Liver (tissue), 9 donors: ENCODE data around the gene TLN1. TPM values are rescaled to one million over a fixed set of nuclear protein-coding genes. Genes with fewer than 3 reads are reported as not detected.
A peak's percentile ranks its signal among the peaks of the same experiment; 100 is the strongest.

Experiments used
- DNase-seq: peaks from one replicate; pipeline ENCODE4 v3.0.0-alpha.2; 2017; ENCODE audit warnings: low spot score
- H3K27ac ChIP-seq, 2 donors: one replicate each; pipeline ENCODE4 v1.7.0; 2013; ENCODE audit warnings: inconsistent platforms in 2 of 2, low read length in 2 of 2, control low read depth in 1 of 2, low read depth in 1 of 2, mild to moderate bottlenecking in 1 of 2
- H3K27me3 ChIP-seq, 4 donors: one replicate each; pipeline versions ENCODE4 v1.6.1 to v1.7.0; 2013; ENCODE audit warnings: low read length in 3 of 4, inconsistent platforms in 1 of 4, mild to moderate bottlenecking in 1 of 4, moderate library complexity in 1 of 4; ENCODE audit not compliant: control insufficient read depth in 4 of 4, insufficient read depth in 4 of 4
- H3K36me3 ChIP-seq, 4 donors: one replicate each; pipeline versions ENCODE4 v1.6.1 to v1.7.0; 2013; ENCODE audit warnings: low read length in 3 of 4, mild to moderate bottlenecking in 3 of 4, low read depth in 1 of 4, moderate library complexity in 1 of 4; ENCODE audit not compliant: control insufficient read depth in 4 of 4, insufficient read depth in 3 of 4
- H3K4me1 ChIP-seq, 4 donors: one replicate each; pipeline versions ENCODE4 v1.6.1 to v1.7.0; 2013; ENCODE audit warnings: low read length in 3 of 4, mild to moderate bottlenecking in 3 of 4, moderate library complexity in 1 of 4; ENCODE audit not compliant: control insufficient read depth in 4 of 4, insufficient read depth in 4 of 4
- H3K4me3 ChIP-seq, 3 donors: one replicate each; pipeline versions ENCODE4 v1.6.1 to v1.7.0; 2013; ENCODE audit warnings: low read length in 3 of 3, control low read depth in 1 of 3, low read depth in 1 of 3, mild to moderate bottlenecking in 1 of 3
- H3K9ac ChIP-seq, 2 donors: one replicate each; pipeline ENCODE4 v1.7.0; 2013; ENCODE audit warnings: low read length in 2 of 2, mild to moderate bottlenecking in 2 of 2, moderate library complexity in 2 of 2, control low read depth in 1 of 2, low read depth in 1 of 2
- H3K9me3 ChIP-seq, 4 donors: one replicate each; pipeline versions ENCODE4 v1.6.1 to v1.7.0; 2013; ENCODE audit warnings: low read length in 3 of 4; ENCODE audit not compliant: control insufficient read depth in 4 of 4
- EGR1 ChIP-seq, 2 donors: IDR thresholded peaks; 2 replicates each; pipeline ENCODE4 v1.6.1; 2016 to 2018; ENCODE audit warnings: antibody characterized with exemption in 2 of 2, low read depth in 2 of 2
- FOXA1 ChIP-seq: IDR thresholded peaks from 2 replicates; pipeline ENCODE4 v1.6.1; 2016; ENCODE audit warnings: antibody characterized with exemption
- FOXA2 ChIP-seq: IDR thresholded peaks from 2 replicates; pipeline ENCODE4 v1.6.1; 2016; ENCODE audit warnings: antibody characterized with exemption
- GABPA ChIP-seq, 2 donors: IDR thresholded peaks in 1 of 2; conservative IDR thresholded peaks in 1 of 2; 2 replicates each; pipeline ENCODE4 v1.6.1; 2016; ENCODE audit warnings: antibody characterized with exemption in 2 of 2, mild to moderate bottlenecking in 1 of 2, moderate library complexity in 1 of 2
- HNF4A ChIP-seq, 2 donors: conservative IDR thresholded peaks; 2 replicates each; pipeline ENCODE4 v1.6.1; 2016; ENCODE audit warnings: antibody characterized with exemption in 2 of 2, mild to moderate bottlenecking in 2 of 2
- HNF4G ChIP-seq: IDR thresholded peaks from 2 replicates; pipeline ENCODE4 v1.6.1; 2016; ENCODE audit warnings: antibody characterized with exemption
- JUND ChIP-seq, 2 donors: IDR thresholded peaks; 2 replicates each; pipeline ENCODE4 v1.6.1; 2016; ENCODE audit warnings: antibody characterized with exemption in 2 of 2
- RAD21 ChIP-seq, 2 donors: IDR thresholded peaks; 2 replicates each; pipeline ENCODE4 v1.6.1; 2016; ENCODE audit warnings: antibody characterized with exemption in 2 of 2, mild to moderate bottlenecking in 2 of 2
- RXRA ChIP-seq, 2 donors: IDR thresholded peaks; 2 replicates each; pipeline ENCODE4 v1.6.1; 2017 to 2018; ENCODE audit warnings: antibody characterized with exemption in 2 of 2, mild to moderate bottlenecking in 1 of 2
- SP1 ChIP-seq: IDR thresholded peaks from 2 replicates; pipeline ENCODE4 v1.6.1; 2018; ENCODE audit warnings: antibody characterized with exemption, mild to moderate bottlenecking
- TAF1 ChIP-seq: conservative IDR thresholded peaks from 2 replicates; pipeline ENCODE4 v1.6.1; 2016; ENCODE audit warnings: antibody characterized with exemption, mild to moderate bottlenecking
- YY1 ChIP-seq: IDR thresholded peaks from 2 replicates; pipeline ENCODE4 v1.6.1; 2016; ENCODE audit warnings: antibody characterized with exemption, mild to moderate bottlenecking
- WGBS: extraction: QIAGEN DNeasy Blood & Tissue Kit; methylation state at CpG from one replicate; pipeline ENCODE4 v1.1.7; 2013; 5-methylcytosine and 5-hydroxymethylcytosine counted together
- polyA plus RNA-seq, 2 donors: library from polyadenylated mRNA; stranded (reverse) in 1 of 2; unstranded in 1 of 2; fragments of 200-250 nt in 1 of 2; fragments of >200 nt in 1 of 2; fragmentation: Nextera tagmentation in 1 of 2; extraction: Ambion mirVana in 1 of 2; gene quantifications; one replicate each; pipeline versions ENCODE4 v1.2.1 to v1.2.3, GENCODE V29; 2013 to 2015
- total RNA-seq, 2 donors: library from RNA; depleted of rRNA; stranded (reverse); fragments of >200 nt; gene quantifications; one replicate each; pipeline ENCODE4 v1.2.3, GENCODE V29; 2014
- TF ChIP-seq, protein P1 (sequence below): IDR thresholded peaks from 2 replicates; pipeline ENCODE4 v1.6.1; 2016; ENCODE audit warnings: antibody characterized with exemption, mild to moderate bottlenecking
- TF ChIP-seq, protein P2 (sequence below): IDR thresholded peaks from 2 replicates; pipeline ENCODE4 v1.6.1; 2016; ENCODE audit warnings: antibody characterized with exemption
- TF ChIP-seq, protein P3 (sequence below): IDR thresholded peaks from 2 replicates; pipeline ENCODE4 v1.6.1; 2016; ENCODE audit warnings: antibody characterized with exemption
- donor health status: healthy.
- donor health status: healthy.
- donor health status: healthy.
- donor health status: healthy.
- donor health status: healthy.

Gene TLN1
- total and polyA plus RNA-seq, 4 donors = 24.5 to 184 (median 125) TPM

DNA sequence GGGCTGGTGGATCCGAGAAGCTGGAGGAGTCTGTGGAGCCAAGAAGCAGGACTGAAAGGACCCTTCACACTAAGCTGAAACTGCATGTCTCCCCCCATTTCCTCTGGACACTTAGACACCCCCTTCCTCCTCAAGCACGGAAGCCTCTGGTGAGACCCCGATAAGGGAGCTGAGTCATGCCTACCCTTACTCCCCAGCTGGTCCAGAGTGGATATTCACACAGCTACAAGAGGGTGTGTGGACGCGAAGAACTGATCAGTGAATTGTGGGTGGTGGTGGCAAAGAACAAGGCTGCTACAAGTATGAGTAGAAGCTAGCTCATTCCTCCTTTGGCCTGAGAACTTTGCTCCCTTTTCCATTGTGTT lies 4.3 kb downstream of the TLN1 start:
- 62% methylated on average over 5 of the region's 5 CpGs for WGBS
- no peak overlapping the region for H3K9ac ChIP-seq
- H3K4me1 ChIP-seq = peaks cover 19 to 50% (median 45%) of the 10 kb centered on the region in 4 donors
- DNase-seq = no peak
- H3K4me3 ChIP-seq = peak overlapping the region in 1 of 3 donors; percentile 3
- no peaks in the 10 kb centered on the region for H3K27me3 ChIP-seq
- H3K9me3 ChIP-seq = no peaks in the 10 kb centered on the region
- H3K27ac ChIP-seq = peak overlapping the region; percentile 95 to 98
- TF ChIP-seq GABPA (IDR thresholded peaks at IDR 0.05 in 1 of 2, conservative IDR thresholded peaks at IDR 0.05 in 1 of 2) = no peak
- TF ChIP-seq, protein P1, sequence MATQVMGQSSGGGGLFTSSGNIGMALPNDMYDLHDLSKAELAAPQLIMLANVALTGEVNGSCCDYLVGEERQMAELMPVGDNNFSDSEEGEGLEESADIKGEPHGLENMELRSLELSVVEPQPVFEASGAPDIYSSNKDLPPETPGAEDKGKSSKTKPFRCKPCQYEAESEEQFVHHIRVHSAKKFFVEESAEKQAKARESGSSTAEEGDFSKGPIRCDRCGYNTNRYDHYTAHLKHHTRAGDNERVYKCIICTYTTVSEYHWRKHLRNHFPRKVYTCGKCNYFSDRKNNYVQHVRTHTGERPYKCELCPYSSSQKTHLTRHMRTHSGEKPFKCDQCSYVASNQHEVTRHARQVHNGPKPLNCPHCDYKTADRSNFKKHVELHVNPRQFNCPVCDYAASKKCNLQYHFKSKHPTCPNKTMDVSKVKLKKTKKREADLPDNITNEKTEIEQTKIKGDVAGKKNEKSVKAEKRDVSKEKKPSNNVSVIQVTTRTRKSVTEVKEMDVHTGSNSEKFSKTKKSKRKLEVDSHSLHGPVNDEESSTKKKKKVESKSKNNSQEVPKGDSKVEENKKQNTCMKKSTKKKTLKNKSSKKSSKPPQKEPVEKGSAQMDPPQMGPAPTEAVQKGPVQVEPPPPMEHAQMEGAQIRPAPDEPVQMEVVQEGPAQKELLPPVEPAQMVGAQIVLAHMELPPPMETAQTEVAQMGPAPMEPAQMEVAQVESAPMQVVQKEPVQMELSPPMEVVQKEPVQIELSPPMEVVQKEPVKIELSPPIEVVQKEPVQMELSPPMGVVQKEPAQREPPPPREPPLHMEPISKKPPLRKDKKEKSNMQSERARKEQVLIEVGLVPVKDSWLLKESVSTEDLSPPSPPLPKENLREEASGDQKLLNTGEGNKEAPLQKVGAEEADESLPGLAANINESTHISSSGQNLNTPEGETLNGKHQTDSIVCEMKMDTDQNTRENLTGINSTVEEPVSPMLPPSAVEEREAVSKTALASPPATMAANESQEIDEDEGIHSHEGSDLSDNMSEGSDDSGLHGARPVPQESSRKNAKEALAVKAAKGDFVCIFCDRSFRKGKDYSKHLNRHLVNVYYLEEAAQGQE = no peak
- TF ChIP-seq, protein P2, sequence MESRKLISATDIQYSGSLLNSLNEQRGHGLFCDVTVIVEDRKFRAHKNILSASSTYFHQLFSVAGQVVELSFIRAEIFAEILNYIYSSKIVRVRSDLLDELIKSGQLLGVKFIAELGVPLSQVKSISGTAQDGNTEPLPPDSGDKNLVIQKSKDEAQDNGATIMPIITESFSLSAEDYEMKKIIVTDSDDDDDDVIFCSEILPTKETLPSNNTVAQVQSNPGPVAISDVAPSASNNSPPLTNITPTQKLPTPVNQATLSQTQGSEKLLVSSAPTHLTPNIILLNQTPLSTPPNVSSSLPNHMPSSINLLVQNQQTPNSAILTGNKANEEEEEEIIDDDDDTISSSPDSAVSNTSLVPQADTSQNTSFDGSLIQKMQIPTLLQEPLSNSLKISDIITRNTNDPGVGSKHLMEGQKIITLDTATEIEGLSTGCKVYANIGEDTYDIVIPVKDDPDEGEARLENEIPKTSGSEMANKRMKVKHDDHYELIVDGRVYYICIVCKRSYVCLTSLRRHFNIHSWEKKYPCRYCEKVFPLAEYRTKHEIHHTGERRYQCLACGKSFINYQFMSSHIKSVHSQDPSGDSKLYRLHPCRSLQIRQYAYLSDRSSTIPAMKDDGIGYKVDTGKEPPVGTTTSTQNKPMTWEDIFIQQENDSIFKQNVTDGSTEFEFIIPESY = no peak
- no peak for TF ChIP-seq HNF4G
- TF ChIP-seq FOXA1 = no peak
- no peak for TF ChIP-seq FOXA2
- TF ChIP-seq, protein P3, sequence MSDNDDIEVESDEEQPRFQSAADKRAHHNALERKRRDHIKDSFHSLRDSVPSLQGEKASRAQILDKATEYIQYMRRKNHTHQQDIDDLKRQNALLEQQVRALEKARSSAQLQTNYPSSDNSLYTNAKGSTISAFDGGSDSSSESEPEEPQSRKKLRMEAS = no peak
- TF ChIP-seq RXRA (IDR thresholded peaks at IDR 0.05) = no peak
- TF ChIP-seq TAF1 = no peak
- TF ChIP-seq EGR1 (IDR thresholded peaks at IDR 0.05; ENCODE audit: low read depth in 2 of 2) = no peak
- TF ChIP-seq JUND (IDR thresholded peaks at IDR 0.05) = no peak
- TF ChIP-seq SP1 = no peak
- TF ChIP-seq YY1 = no peak
- TF ChIP-seq RAD21 (IDR thresholded peaks at IDR 0.05) = no peak
- TF ChIP-seq HNF4A (conservative IDR thresholded peaks at IDR 0.05) = no peak
- H3K36me3 ChIP-seq = peaks cover 11 to 28% (median 26%) of the 10 kb centered on the region in 4 donors

DNA sequence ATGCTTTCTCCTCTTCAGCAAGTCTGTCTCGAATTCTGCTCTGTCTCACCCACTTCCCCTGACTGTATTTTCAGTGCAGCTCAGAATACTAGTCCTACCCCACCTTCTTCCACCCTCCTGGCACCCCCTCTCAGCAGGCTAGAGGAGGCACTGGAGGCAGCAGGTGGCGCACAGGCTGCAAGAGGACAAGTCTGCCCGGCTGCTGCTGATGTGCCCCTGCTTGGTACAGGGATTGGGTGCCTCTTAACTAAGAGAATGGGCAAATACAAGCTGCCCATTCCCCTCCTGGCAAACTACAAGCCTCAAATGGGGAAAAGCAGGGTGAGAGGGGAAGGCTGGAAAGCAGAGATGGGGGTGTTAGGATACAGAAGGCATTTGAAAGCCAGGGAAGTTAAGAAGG lies 5.1 kb downstream of the TLN1 start:
- Histone ChIP-seq H3K4me1 (peaks cover 19 to 49% (median 45%) of the 10 kb centered on the region in 4 donors), H3K9ac (no peak overlapping the region)

More for the DNA sequence above, 5.1 kb downstream of the TLN1 start:
- no peak overlapping the region for H3K4me3 ChIP-seq
- H3K27ac ChIP-seq = peak overlapping the region; percentile 6 to 98
- 62% methylated on average over 3 of the region's 3 CpGs for WGBS
- H3K36me3 ChIP-seq = peaks cover 11 to 36% (median 33%) of the 10 kb centered on the region in 4 donors
- TF ChIP-seq YY1 = no peak
- TF ChIP-seq, protein P3 = no peak
- H3K9me3 ChIP-seq = no peaks in the 10 kb centered on the region
- DNase-seq = no peak
- H3K27me3 ChIP-seq = no peaks in the 10 kb centered on the region
